ENCODE data around the gene PEPD.

- TF ChIP-seq GATA2 (IDR thresholded peaks at IDR 0.05; ENCODE audit: low read depth, low read length) (no peak), GATA3 (IDR thresholded peaks at IDR 0.05; ENCODE audit: low read depth, low read length) (no peak)
Measured at GRCh38 chr19:33405553-33406461, 115.8 kb downstream of the PEPD start.

Data from SH-SY5Y (cell line).